A172 (cell line): ENCODE measurements around the gene SLITRK4. TPM values are rescaled to one million over a fixed set of nuclear protein-coding genes. Genes with fewer than 3 reads are reported as not detected.

Experiments
- total RNA-seq: library from RNA; depleted of rRNA; stranded (reverse); fragments of >200 nt; shearing (Covaris generic); gene quantifications from 2 replicates; pipeline ENCODE4 v1.2.3, GENCODE V29; 2014; rRNA removed

Gene SLITRK4
- total RNA-seq, 1 experiment from 2014 or later: not detected

Other genes starting within 250 kb of the SLITRK4 start
- gene SPANXN3, start 118.6 kb downstream of the SLITRK4 start, total RNA-seq: not detected in 2 replicates
- not detected in 2 replicates for gene SPANXN2, start 84.7 kb upstream of the SLITRK4 start, total RNA-seq
- not detected in 2 replicates for gene UBE2NL, start 248.0 kb upstream of the SLITRK4 start, total RNA-seq